IMR-90 (cell line): ENCODE data around the gene LRRTM3. TPM values are rescaled to one million over a fixed set of nuclear protein-coding genes. Genes with fewer than 3 reads are reported as not detected.

Source experiments
- ATAC-seq: fragments of 200-7000 bp; cut with Tn5 transposase; 2 replicates; pipeline ENCODE4 v1.9.1; 2020; ENCODE audit warnings: low read depth, mild to moderate bottlenecking, moderate library complexity
- BruUV-seq: library from RNA; stranded (reverse); fragments of 400-500 nt; replicated peaks from 2 replicates; lab custom pipeline; 2021; lab: Mats Ljungman, UMichigan
- CTCF ChIA-PET: fragments of 300-600 bp; formaldehyde crosslinking; extraction: SDS; loops from one replicate; lab custom pipeline; 2021; ENCODE audit warnings: antibody characterized with exemption; lab: Yijun Ruan, JAX
- POLR2A ChIA-PET: fragments of 300-600 bp; sonication (Branson Sonifier 250); formaldehyde crosslinking; loops from one replicate; lab custom pipeline; 2022; ENCODE audit warnings: antibody characterized with exemption; ENCODE audit not compliant: unreplicated experiment; lab: Charles Lee
- DNase-seq: peaks from one replicate; pipeline ENCODE4 v3.0.0; 2013
- H2AFZ ChIP-seq: replicated peaks from 2 replicates; pipeline ENCODE3; 2013; ENCODE audit warnings: low read length, mild to moderate bottlenecking; ENCODE audit not compliant: poor library complexity
- H2AK5ac ChIP-seq: 2 replicates; pipeline ENCODE4 v1.6.1; 2013; ENCODE audit warnings: low read depth, low read length, inconsistent platforms
- H2AK9ac ChIP-seq: replicated peaks from 2 replicates; pipeline ENCODE3; 2013; ENCODE audit warnings: mild to moderate bottlenecking, low read depth, low read length, moderate library complexity; ENCODE audit not compliant: poor library complexity
- H2BK120ac ChIP-seq: 2 replicates; pipeline ENCODE4 v1.6.1; 2013; ENCODE audit warnings: low read depth, low read length, inconsistent platforms
- H2BK15ac ChIP-seq: 3 replicates; pipeline ENCODE4 v1.6.1; 2013; ENCODE audit warnings: low read depth, low read length, inconsistent platforms
- H2BK20ac ChIP-seq: 2 replicates; pipeline ENCODE4 v1.6.1; 2013; ENCODE audit warnings: low read depth, mild to moderate bottlenecking, inconsistent platforms, low read length, moderate library complexity
- H2BK5ac ChIP-seq: 2 replicates; pipeline ENCODE4 v1.6.1; 2013; ENCODE audit warnings: mild to moderate bottlenecking, low read depth, low read length, inconsistent platforms; ENCODE audit not compliant: poor library complexity, severe bottlenecking
- H3K14ac ChIP-seq: replicated peaks from 2 replicates; pipeline ENCODE4 v1.6.1; 2013; ENCODE audit warnings: low read depth, low read length, inconsistent platforms
- H3K18ac ChIP-seq: 2 replicates; pipeline ENCODE4 v1.6.1; 2013; ENCODE audit warnings: low read depth, low read length, control low read depth
- H3K23ac ChIP-seq: 2 replicates; pipeline ENCODE4 v1.6.1; 2013; ENCODE audit warnings: low read depth, low read length, inconsistent platforms
- H3K27ac ChIP-seq: 2 replicates; pipeline ENCODE4 v1.5.1; 2013; ENCODE audit warnings: mild to moderate bottlenecking, control low read depth, low read length; ENCODE audit not compliant: insufficient read depth
- H3K27me3 ChIP-seq: 2 replicates; pipeline ENCODE4 v1.6.1; 2013; ENCODE audit warnings: low read length; ENCODE audit not compliant: control insufficient read depth, insufficient read depth
- H3K36me3 ChIP-seq: 2 replicates; pipeline ENCODE4 v1.6.1; 2013; ENCODE audit warnings: low read length, mixed read lengths; ENCODE audit not compliant: control insufficient read depth, insufficient read depth
- H3K4ac ChIP-seq: 2 replicates; pipeline ENCODE4 v1.6.1; 2013; ENCODE audit warnings: low read depth, low read length, inconsistent platforms
- H3K4me1 ChIP-seq: 2 replicates; pipeline ENCODE4 v1.6.1; 2013; ENCODE audit warnings: low read length, mixed read lengths; ENCODE audit not compliant: control insufficient read depth, insufficient read depth
- H3K4me2 ChIP-seq: 2 replicates; pipeline ENCODE4 v1.6.1; 2013; ENCODE audit warnings: low read depth, mild to moderate bottlenecking, control low read depth, low read length, moderate library complexity
- H3K4me3 ChIP-seq: 2 replicates; pipeline ENCODE4 v1.5.1; 2013; ENCODE audit warnings: low read depth, mild to moderate bottlenecking, control low read depth, low read length, moderate library complexity; ENCODE audit not compliant: insufficient read depth
- H3K56ac ChIP-seq: 2 replicates; pipeline ENCODE4 v1.6.1; 2013; ENCODE audit warnings: low read length, inconsistent platforms; ENCODE audit not compliant: insufficient read depth; ENCODE audit errors: extremely low read depth
- H3K79me1 ChIP-seq, 2 experiments: 2 replicates each; pipeline ENCODE4 v1.6.1; 2013; ENCODE audit warnings: low read length in 2 of 2, inconsistent platforms in 1 of 2, low read depth in 1 of 2
- H3K9ac ChIP-seq: 2 replicates; pipeline ENCODE4 v1.6.1; 2013; ENCODE audit warnings: low read depth, low read length, control low read depth
- H3K9me1 ChIP-seq: 2 replicates; pipeline ENCODE4 v1.6.1; 2013; ENCODE audit warnings: low read length, inconsistent platforms; ENCODE audit not compliant: insufficient read depth
- H3K9me3 ChIP-seq: 2 replicates; pipeline ENCODE4 v1.6.1; 2013; ENCODE audit warnings: low read length; ENCODE audit not compliant: control insufficient read depth, insufficient read depth
- H4K20me1 ChIP-seq: 2 replicates; pipeline ENCODE4 v1.6.1; 2013; ENCODE audit warnings: low read length, inconsistent platforms; ENCODE audit not compliant: insufficient read depth
- H4K5ac ChIP-seq: 2 replicates; pipeline ENCODE4 v1.6.1; 2013; ENCODE audit warnings: mild to moderate bottlenecking, low read depth, low read length, control low read depth
- H4K8ac ChIP-seq, 2 experiments: 2 replicates each; pipeline ENCODE4 v1.6.1; 2013; ENCODE audit warnings: low read depth in 2 of 2, low read length in 2 of 2, control low read depth in 1 of 2, inconsistent platforms in 1 of 2
- H4K91ac ChIP-seq: 2 replicates; pipeline ENCODE4 v1.6.1; 2013; ENCODE audit warnings: low read depth, low read length, inconsistent platforms; ENCODE audit not compliant: insufficient read depth
- CEBPB ChIP-seq: IDR thresholded peaks from 2 replicates; pipeline ENCODE4 v1.6.1; 2012; ENCODE audit warnings: low read depth, low read length, improper control_type of control experiment
- FOS ChIP-seq: fragments of 150-350 bp; IDR thresholded peaks from 2 replicates; pipeline ENCODE4 v1.6.1; 2016; ENCODE audit warnings: low read depth, low read length
- MXI1 ChIP-seq: IDR thresholded peaks from 2 replicates; pipeline ENCODE4 v1.6.1; 2012; ENCODE audit warnings: low read depth, mild to moderate bottlenecking, low read length, moderate library complexity, borderline replicate concordance
- POLR2A ChIP-seq: IDR thresholded peaks from 2 replicates; pipeline ENCODE4 v1.6.1; 2012; ENCODE audit warnings: mild to moderate bottlenecking, low read depth, low read length
- RAD21 ChIP-seq: IDR thresholded peaks from 2 replicates; pipeline ENCODE4 v1.6.1; 2012; ENCODE audit warnings: low read length, improper control_type of control experiment
- RCOR1 ChIP-seq: IDR thresholded peaks from 2 replicates; pipeline ENCODE4 v1.6.1; 2012; ENCODE audit warnings: mild to moderate bottlenecking, low read length, improper control_type of control experiment; ENCODE audit not compliant: insufficient replicate concordance
- WGBS, 2 experiments: methylation state at CpG; one replicate each; pipeline versions ENCODE4 v1.1.5 to v1.1.7; 2013; ENCODE audit warnings: missing lambda C conversion rate in 2 of 2; ENCODE audit not compliant: insufficient read length in 1 of 2; ENCODE audit errors: extremely low coverage in 2 of 2; 5-methylcytosine and 5-hydroxymethylcytosine counted together
- dilution Hi-C: fragments of 300-500 bp; cut with HindIII; formaldehyde crosslinking; loops from one replicate; pipeline ENCODE4 v1.14.3; 2018; ENCODE audit warnings: low sequenced_read_pairs; ENCODE audit not compliant: unreplicated experiment
- in situ Hi-C: fragments of 300-500 bp; cut with MboI; formaldehyde crosslinking; loops from 3 replicates; pipeline ENCODE4 v1.14.3; 2019; ENCODE audit warnings: low sequenced_read_pairs, inconsistent platforms, mixed read lengths
- intact Hi-C: fragments of 100-400 bp; cut with micrococcal nuclease; formaldehyde crosslinking; loops from 2 replicates; pipeline ENCODE4 v1.10.0; 2022
- polyA plus RNA-seq, 3 experiments: library from polyadenylated mRNA; depleted of rRNA; stranded (reverse); fragments of >200 nt; gene quantifications; 2 replicates each; pipeline ENCODE4 v1.2.3, GENCODE V29; 2012; ENCODE audit warnings: low replicate concordance in 1 of 3
- total RNA-seq: library from RNA; depleted of rRNA; stranded (reverse); fragments of >200 nt; gene quantifications from 2 replicates; pipeline ENCODE4 v1.2.3, GENCODE V29; 2012
- TF ChIP-seq, protein P1 (sequence below): conservative IDR thresholded peaks from 2 replicates; pipeline ENCODE4 v1.5.1; 2012; ENCODE audit warnings: mild to moderate bottlenecking, low read depth, low read length, improper control_type of control experiment
- TF ChIP-seq, protein P2 (sequence below): fragments of 150-350 bp; IDR thresholded peaks from 2 replicates; pipeline ENCODE4 v1.6.1; 2017; ENCODE audit warnings: mild to moderate bottlenecking, antibody characterized with exemption, low read length, low read depth
- TF ChIP-seq, protein P3 (sequence below): fragments of 150-350 bp; IDR thresholded peaks from 2 replicates; pipeline ENCODE4 v1.6.1; 2016; ENCODE audit warnings: low read depth, mild to moderate bottlenecking, low read length, moderate library complexity, borderline replicate concordance

LRRTM3 gene
- total and polyA plus RNA-seq, 2 of the 4 experiments (the other 2 are of a cell fraction): under 0.01 TPM; not detected in 1

DNA sequence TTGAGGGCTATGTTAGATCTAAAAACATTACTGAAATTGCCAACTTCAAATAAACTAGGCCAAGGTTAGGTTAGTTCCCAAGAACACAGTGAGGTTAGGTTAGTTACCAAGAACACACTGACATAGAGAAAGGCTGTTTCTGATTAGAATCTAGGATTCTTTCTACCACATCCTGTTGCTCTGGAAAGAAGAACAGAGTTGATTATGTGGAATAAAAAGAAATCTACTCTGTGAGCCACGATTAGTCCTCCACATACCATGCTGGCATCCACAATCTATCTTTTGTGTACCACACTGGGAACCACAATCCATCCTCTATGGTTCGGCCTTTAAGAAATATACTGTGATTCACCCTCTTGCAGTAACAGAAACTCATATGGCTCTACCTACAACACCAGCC, 91.4 kb downstream of the LRRTM3 start:
- in situ Hi-C loops (no loop called here), intact Hi-C loops (no loop called here), dilution Hi-C loops (no loop called here)
- H3K4me2 ChIP-seq: no peak overlapping the region
- H3K4me1 ChIP-seq: no peaks in the 10 kb centered on the region
- DNase-seq: no peak
- H3K79me1 ChIP-seq: no peaks in the 10 kb centered on the region
- no peaks in the 10 kb centered on the region for H4K20me1 ChIP-seq
- H2BK5ac ChIP-seq: no peak overlapping the region
- H3K56ac ChIP-seq: no peak overlapping the region
- H3K14ac ChIP-seq: no peak overlapping the region
- no peaks in the 10 kb centered on the region for H3K36me3 ChIP-seq
- no peak overlapping the region for H4K91ac ChIP-seq
- no peak overlapping the region for H3K23ac ChIP-seq
- ChIA-PET CTCF (no interaction called here), POLR2A (no interaction called here)
- H3K18ac ChIP-seq: no peak overlapping the region
- H4K8ac ChIP-seq: no peak overlapping the region
- H2BK15ac ChIP-seq: no peak overlapping the region
- H3K27ac ChIP-seq: no peak overlapping the region
- no peak overlapping the region for H3K9ac ChIP-seq
- H2AK5ac ChIP-seq: no peak overlapping the region
- H3K4me3 ChIP-seq: no peak overlapping the region
- no peak for ATAC-seq
- H2BK120ac ChIP-seq: no peak overlapping the region
- no peaks in the 10 kb centered on the region for H3K9me1 ChIP-seq
- no peak overlapping the region for H2BK20ac ChIP-seq
- TF ChIP-seq, protein P1, sequence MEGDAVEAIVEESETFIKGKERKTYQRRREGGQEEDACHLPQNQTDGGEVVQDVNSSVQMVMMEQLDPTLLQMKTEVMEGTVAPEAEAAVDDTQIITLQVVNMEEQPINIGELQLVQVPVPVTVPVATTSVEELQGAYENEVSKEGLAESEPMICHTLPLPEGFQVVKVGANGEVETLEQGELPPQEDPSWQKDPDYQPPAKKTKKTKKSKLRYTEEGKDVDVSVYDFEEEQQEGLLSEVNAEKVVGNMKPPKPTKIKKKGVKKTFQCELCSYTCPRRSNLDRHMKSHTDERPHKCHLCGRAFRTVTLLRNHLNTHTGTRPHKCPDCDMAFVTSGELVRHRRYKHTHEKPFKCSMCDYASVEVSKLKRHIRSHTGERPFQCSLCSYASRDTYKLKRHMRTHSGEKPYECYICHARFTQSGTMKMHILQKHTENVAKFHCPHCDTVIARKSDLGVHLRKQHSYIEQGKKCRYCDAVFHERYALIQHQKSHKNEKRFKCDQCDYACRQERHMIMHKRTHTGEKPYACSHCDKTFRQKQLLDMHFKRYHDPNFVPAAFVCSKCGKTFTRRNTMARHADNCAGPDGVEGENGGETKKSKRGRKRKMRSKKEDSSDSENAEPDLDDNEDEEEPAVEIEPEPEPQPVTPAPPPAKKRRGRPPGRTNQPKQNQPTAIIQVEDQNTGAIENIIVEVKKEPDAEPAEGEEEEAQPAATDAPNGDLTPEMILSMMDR: no peak
- no peak for TF ChIP-seq RCOR1
- TF ChIP-seq POLR2A: no peak
- TF ChIP-seq, protein P2, sequence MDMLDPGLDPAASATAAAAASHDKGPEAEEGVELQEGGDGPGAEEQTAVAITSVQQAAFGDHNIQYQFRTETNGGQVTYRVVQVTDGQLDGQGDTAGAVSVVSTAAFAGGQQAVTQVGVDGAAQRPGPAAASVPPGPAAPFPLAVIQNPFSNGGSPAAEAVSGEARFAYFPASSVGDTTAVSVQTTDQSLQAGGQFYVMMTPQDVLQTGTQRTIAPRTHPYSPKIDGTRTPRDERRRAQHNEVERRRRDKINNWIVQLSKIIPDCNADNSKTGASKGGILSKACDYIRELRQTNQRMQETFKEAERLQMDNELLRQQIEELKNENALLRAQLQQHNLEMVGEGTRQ: no peak
- no peak for TF ChIP-seq FOS
- TF ChIP-seq RAD21: no peak
- TF ChIP-seq MXI1: no peak
- TF ChIP-seq, protein P3, sequence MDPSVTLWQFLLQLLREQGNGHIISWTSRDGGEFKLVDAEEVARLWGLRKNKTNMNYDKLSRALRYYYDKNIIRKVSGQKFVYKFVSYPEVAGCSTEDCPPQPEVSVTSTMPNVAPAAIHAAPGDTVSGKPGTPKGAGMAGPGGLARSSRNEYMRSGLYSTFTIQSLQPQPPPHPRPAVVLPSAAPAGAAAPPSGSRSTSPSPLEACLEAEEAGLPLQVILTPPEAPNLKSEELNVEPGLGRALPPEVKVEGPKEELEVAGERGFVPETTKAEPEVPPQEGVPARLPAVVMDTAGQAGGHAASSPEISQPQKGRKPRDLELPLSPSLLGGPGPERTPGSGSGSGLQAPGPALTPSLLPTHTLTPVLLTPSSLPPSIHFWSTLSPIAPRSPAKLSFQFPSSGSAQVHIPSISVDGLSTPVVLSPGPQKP: no peak
- no peak for TF ChIP-seq CEBPB
- no CpG with 5 or more reads among the region's 2 CpGs for WGBS, 2 experiments
- H2AK9ac ChIP-seq: no peak overlapping the region
- no peak overlapping the region for H4K5ac ChIP-seq
- BruUV-seq: no TSS peak
- no peaks in the 10 kb centered on the region for H3K27me3 ChIP-seq
- no peaks in the 10 kb centered on the region for H3K9me3 ChIP-seq
- H2AFZ ChIP-seq: no peak overlapping the region
- no peak overlapping the region for H3K4ac ChIP-seq
